ENCODE measurements around the gene C13orf46.

The C13orf46 gene

DNA sequence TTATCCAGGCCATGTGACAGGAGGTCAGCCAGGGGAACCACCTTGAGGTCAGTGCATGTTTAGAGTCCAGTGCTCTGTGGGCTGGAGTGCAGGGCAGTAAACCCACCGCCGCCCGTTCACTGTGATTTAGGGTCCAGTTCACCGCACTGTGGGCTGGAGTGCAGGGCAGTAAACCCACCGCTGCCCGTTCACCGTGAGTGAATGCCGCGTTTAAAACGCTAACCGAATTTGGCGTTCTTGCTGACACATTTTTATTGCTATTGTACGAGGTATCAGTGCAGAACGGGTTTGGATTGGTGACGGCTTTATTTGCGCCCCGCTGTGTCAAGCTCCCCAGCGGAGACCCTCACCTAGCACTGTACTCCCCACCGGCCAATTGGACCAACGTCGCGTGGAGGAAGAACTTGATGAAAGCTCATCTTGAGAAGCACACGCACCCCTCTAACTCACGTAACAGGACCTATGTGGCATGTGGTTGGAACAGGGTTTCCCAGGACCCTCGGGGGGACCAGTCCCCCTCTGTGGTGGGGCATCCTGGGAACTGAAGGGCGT, 27.9 kb downstream of the C13orf46 start:
- DNase-seq (ENCODE audit: low read depth) = no peak
- in situ Hi-C loops (cut with HindIII; ENCODE audit: low sequenced_read_pairs) = no loop called here
- TF ChIP-seq, protein P1, sequence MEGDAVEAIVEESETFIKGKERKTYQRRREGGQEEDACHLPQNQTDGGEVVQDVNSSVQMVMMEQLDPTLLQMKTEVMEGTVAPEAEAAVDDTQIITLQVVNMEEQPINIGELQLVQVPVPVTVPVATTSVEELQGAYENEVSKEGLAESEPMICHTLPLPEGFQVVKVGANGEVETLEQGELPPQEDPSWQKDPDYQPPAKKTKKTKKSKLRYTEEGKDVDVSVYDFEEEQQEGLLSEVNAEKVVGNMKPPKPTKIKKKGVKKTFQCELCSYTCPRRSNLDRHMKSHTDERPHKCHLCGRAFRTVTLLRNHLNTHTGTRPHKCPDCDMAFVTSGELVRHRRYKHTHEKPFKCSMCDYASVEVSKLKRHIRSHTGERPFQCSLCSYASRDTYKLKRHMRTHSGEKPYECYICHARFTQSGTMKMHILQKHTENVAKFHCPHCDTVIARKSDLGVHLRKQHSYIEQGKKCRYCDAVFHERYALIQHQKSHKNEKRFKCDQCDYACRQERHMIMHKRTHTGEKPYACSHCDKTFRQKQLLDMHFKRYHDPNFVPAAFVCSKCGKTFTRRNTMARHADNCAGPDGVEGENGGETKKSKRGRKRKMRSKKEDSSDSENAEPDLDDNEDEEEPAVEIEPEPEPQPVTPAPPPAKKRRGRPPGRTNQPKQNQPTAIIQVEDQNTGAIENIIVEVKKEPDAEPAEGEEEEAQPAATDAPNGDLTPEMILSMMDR (IDR thresholded peaks at IDR 0.05; ENCODE audit: low read depth, low read length, missing control alignments) = no peak
- H3K4me3 ChIP-seq (ENCODE audit: low read depth, low read length) = no peak overlapping the region

GRCh38 chr13:113943821-113944565, 29.9 kb downstream of the C13orf46 start:
- TF ChIP-seq, protein P1 (IDR thresholded peaks at IDR 0.05; ENCODE audit: low read depth, low read length, missing control alignments) = no peak
- in situ Hi-C loops (cut with HindIII; ENCODE audit: low sequenced_read_pairs) = no loop called here
- no peak for DNase-seq (ENCODE audit: low read depth)
- no peak overlapping the region for H3K4me3 ChIP-seq (ENCODE audit: low read depth, low read length)

- no peak for DNase-seq (ENCODE audit: low read depth)
- in situ Hi-C loops (cut with HindIII; ENCODE audit: low sequenced_read_pairs) = no loop called here
- no peak overlapping the region for H3K4me3 ChIP-seq (ENCODE audit: low read depth, low read length)
- TF ChIP-seq, protein P1 (IDR thresholded peaks at IDR 0.05; ENCODE audit: low read depth, low read length, missing control alignments) = no peak
Observed at GRCh38 chr13:113942591-113943103, 31.2 kb downstream of the C13orf46 start.

GRCh38 chr13:113941571-113942191, 32.2 kb downstream of the C13orf46 start:
- H3K4me3 ChIP-seq (ENCODE audit: low read depth, low read length) = no peak overlapping the region
- in situ Hi-C loops (cut with HindIII; ENCODE audit: low sequenced_read_pairs) = no loop called here
- TF ChIP-seq, protein P1 (IDR thresholded peaks at IDR 0.05; ENCODE audit: low read depth, low read length, missing control alignments) = no peak
- DNase-seq (ENCODE audit: low read depth) = peak; percentile 88

DNA sequence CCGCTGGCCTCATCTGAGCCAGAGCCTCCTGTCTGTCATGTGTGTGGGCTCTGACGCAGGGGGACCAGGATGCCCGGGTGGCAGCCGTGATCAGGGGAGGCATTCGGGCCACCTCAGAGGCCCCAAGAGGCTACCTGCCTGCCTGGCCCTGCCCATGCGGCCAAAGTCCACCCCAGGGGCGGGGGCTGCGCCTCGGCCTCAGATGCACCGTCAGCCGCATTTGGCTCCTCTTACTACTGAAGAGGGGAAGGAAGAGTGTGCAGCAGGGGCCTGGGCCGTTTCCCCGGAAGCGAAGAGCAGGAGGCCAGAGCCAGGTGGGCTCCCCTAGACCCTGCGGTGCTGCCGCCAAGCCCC, 34.0 kb downstream of the C13orf46 start:
- in situ Hi-C loops (cut with HindIII; ENCODE audit: low sequenced_read_pairs) = no loop called here
- TF ChIP-seq, protein P1 (IDR thresholded peaks at IDR 0.05; ENCODE audit: low read depth, low read length, missing control alignments) = no peak
- DNase-seq (ENCODE audit: low read depth) = no peak
- no peak overlapping the region for H3K4me3 ChIP-seq (ENCODE audit: low read depth, low read length)

DNA sequence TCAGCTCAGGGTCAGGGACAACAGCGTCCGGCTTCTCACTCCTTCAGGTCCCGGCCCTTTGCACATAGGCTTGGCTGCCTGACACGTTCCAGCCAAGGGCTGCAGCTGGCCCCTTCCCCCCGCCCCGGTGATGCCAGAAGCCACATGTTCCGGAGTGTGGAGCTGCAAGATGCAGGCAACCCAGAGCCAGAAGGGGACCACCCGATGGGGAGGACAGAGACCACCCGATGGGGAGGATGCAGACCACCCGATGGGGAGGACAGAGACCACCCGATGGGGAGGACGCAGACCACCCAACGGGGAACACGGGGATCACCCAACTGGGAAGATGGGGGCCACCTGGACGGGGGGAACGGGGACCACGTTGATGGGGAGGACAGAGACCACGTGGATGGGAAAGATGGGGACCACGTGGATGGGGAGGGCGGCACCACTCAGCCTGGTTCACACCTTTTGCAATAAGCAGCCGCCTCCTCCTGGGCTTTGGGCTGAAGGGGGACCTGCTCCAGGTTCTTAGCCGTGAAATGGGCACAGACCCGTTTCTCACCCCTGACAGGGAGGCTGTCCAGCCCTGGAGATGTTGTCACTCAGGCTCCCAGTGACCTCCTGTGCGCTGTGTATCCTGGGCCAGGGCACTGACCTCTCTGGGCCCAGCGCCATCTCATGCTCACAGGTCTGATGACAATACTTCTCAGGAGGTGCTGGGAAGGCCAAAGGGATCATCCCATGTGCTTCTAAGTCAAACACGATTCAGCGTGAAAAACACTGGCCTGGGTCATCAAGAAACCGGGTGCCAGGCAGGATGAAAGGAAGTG, 34.5 kb downstream of the C13orf46 start:
- DNase-seq (ENCODE audit: low read depth) = no peak
- in situ Hi-C loops (cut with HindIII; ENCODE audit: low sequenced_read_pairs) = no loop called here
- TF ChIP-seq, protein P1 (IDR thresholded peaks at IDR 0.05; ENCODE audit: low read depth, low read length, missing control alignments) = no peak
- H3K4me3 ChIP-seq (ENCODE audit: low read depth, low read length) = no peak overlapping the region
